SK-N-SH treated with all-trans-retinoic acid at 6 μM for 48 hours (cell line): Measurements from ENCODE around the gene HS6ST3.

Source experiments
- ATAC-seq: fragments of 200-7000 bp; cut with Tn5 transposase; 3 replicates; pipeline ENCODE4 v1.9.1; 2020; ENCODE audit warnings: mild to moderate bottlenecking, moderate library complexity
- ARNTL ChIP-seq: fragments of 450-650 bp; formaldehyde crosslinking; IDR thresholded peaks from 2 replicates; pipeline ENCODE4 v1.5.0; 2020; ENCODE audit warnings: low read depth, mild to moderate bottlenecking, moderate library complexity, borderline replicate concordance
- BACH2 ChIP-seq: fragments of 250-450 bp; sonication (Bioruptor Pico); IDR thresholded peaks from 2 replicates; pipeline ENCODE4 v1.9.0; 2021; ENCODE audit warnings: mild to moderate bottlenecking, borderline replicate concordance
- CREB5 ChIP-seq: fragments of 250-450 bp; sonication (Bioruptor Pico); IDR thresholded peaks from 2 replicates; pipeline ENCODE4 v1.5.1; 2020; ENCODE audit warnings: low read depth, mild to moderate bottlenecking, moderate library complexity
- CSDC2 ChIP-seq: fragments of 250-450 bp; sonication (Bioruptor Pico); IDR thresholded peaks from 2 replicates; pipeline ENCODE4 v1.5.0; 2020; ENCODE audit warnings: mild to moderate bottlenecking, moderate library complexity
- ESRRG ChIP-seq: fragments of 250-450 bp; sonication (Bioruptor Pico); IDR thresholded peaks from 2 replicates; pipeline ENCODE4 v1.6.1; 2021; ENCODE audit warnings: mild to moderate bottlenecking
- GLIS3 ChIP-seq: fragments of 250-450 bp; sonication (Bioruptor Pico); IDR thresholded peaks from 2 replicates; pipeline ENCODE4 v1.5.0; 2020; ENCODE audit warnings: mild to moderate bottlenecking, moderate library complexity
- ISL1 ChIP-seq: fragments of 250-450 bp; sonication (Bioruptor Pico); IDR thresholded peaks from 2 replicates; pipeline ENCODE4 v2.1.2; 2022; ENCODE audit warnings: mild to moderate bottlenecking, moderate library complexity
- OSR1 ChIP-seq: fragments of 250-450 bp; sonication (Bioruptor Pico); IDR thresholded peaks from 2 replicates; pipeline ENCODE4 v1.8.0; 2022; ENCODE audit warnings: moderate library complexity, mild to moderate bottlenecking, inconsistent platforms
- PATZ1 ChIP-seq: fragments of 250-450 bp; sonication (Bioruptor Pico); IDR thresholded peaks from 2 replicates; pipeline ENCODE4 v1.8.0; 2020; ENCODE audit warnings: mild to moderate bottlenecking, moderate library complexity, borderline replicate concordance
- POU6F1 ChIP-seq: fragments of 250-450 bp; sonication (Bioruptor Pico); IDR thresholded peaks from 2 replicates; pipeline ENCODE4 v1.8.0; 2021; ENCODE audit warnings: low read depth, mild to moderate bottlenecking, moderate library complexity, borderline replicate concordance
- PPARA ChIP-seq: fragments of 250-450 bp; sonication (Bioruptor Pico); IDR thresholded peaks from 2 replicates; pipeline ENCODE4 v1.5.0; 2020; ENCODE audit warnings: mild to moderate bottlenecking, borderline replicate concordance
- RARB ChIP-seq: fragments of 250-450 bp; sonication (Bioruptor Pico); IDR thresholded peaks from 2 replicates; pipeline ENCODE4 v1.8.0; 2021; ENCODE audit warnings: mild to moderate bottlenecking, moderate library complexity
- SNAI2 ChIP-seq: fragments of 250-450 bp; sonication (Bioruptor Pico); IDR thresholded peaks from 2 replicates; pipeline ENCODE4 v1.5.0; 2020; ENCODE audit warnings: mild to moderate bottlenecking, moderate library complexity
- TCF4 ChIP-seq: fragments of 250-450 bp; sonication (Bioruptor Pico); IDR thresholded peaks from 2 replicates; pipeline ENCODE4 v1.8.0; 2021; ENCODE audit warnings: mild to moderate bottlenecking, moderate library complexity, borderline replicate concordance
- TOX ChIP-seq: fragments of 250-450 bp; sonication (Bioruptor Pico); IDR thresholded peaks from 2 replicates; pipeline ENCODE4 v1.8.0; 2021; ENCODE audit warnings: mild to moderate bottlenecking, moderate library complexity, borderline replicate concordance
- TSHZ2 ChIP-seq: fragments of 250-450 bp; sonication (Bioruptor Pico); IDR thresholded peaks from 2 replicates; pipeline ENCODE4 v1.5.0; 2020; ENCODE audit warnings: mild to moderate bottlenecking, moderate library complexity
- ZC3H10 ChIP-seq: fragments of 250-450 bp; sonication (Bioruptor Pico); IDR thresholded peaks from 2 replicates; pipeline ENCODE4 v1.5.1; 2021; ENCODE audit warnings: mild to moderate bottlenecking, moderate library complexity
- ZFP3 ChIP-seq: fragments of 250-450 bp; sonication (Bioruptor Pico); IDR thresholded peaks from 2 replicates; pipeline ENCODE4 v1.5.0; 2020; ENCODE audit warnings: mild to moderate bottlenecking, moderate library complexity
- ZFP30 ChIP-seq: fragments of 450-650 bp; formaldehyde crosslinking; IDR thresholded peaks from 2 replicates; pipeline ENCODE4 v1.5.0; 2022; ENCODE audit warnings: mild to moderate bottlenecking, moderate library complexity
- ZNF70 ChIP-seq: fragments of 450-650 bp; formaldehyde crosslinking; IDR thresholded peaks from 2 replicates; pipeline ENCODE4 v1.5.0; 2020; ENCODE audit warnings: mild to moderate bottlenecking, moderate library complexity
- ZNF8 ChIP-seq: fragments of 450-650 bp; formaldehyde crosslinking; IDR thresholded peaks from 2 replicates; pipeline ENCODE4 v1.5.0; 2020; ENCODE audit warnings: mild to moderate bottlenecking, moderate library complexity

HS6ST3 gene

GRCh38 chr13:96500953-96501352, 411.0 kb downstream of the HS6ST3 start (continued):
- TF ChIP-seq TSHZ2 (CRISPR knock-in tag) (no peak), GLIS3 (CRISPR knock-in tag) (no peak)

- no peak for ATAC-seq
- TF ChIP-seq ISL1 (CRISPR knock-in tag) (no peak), ZNF8 (CRISPR knock-in tag) (no peak), ESRRG (CRISPR knock-in tag) (no peak), BACH2 (no peak), ARNTL (CRISPR knock-in tag) (no peak), PPARA (CRISPR knock-in tag) (no peak), CREB5 (no peak), CSDC2 (CRISPR knock-in tag) (no peak), ZC3H10 (CRISPR knock-in tag) (no peak), ZNF70 (CRISPR knock-in tag) (no peak), TSHZ2 (CRISPR knock-in tag) (no peak), ZFP3 (no peak), RARB (CRISPR knock-in tag) (no peak), PATZ1 (CRISPR knock-in tag) (no peak), OSR1 (CRISPR knock-in tag) (no peak), TOX (CRISPR knock-in tag) (no peak), POU6F1 (CRISPR knock-in tag) (no peak), SNAI2 (CRISPR knock-in tag) (no peak), TCF4 (CRISPR knock-in tag) (no peak), ZFP30 (CRISPR knock-in tag) (no peak)
- TF ChIP-seq, all 23 proteins: peak for 0
Observed at GRCh38 chr13:96503481-96503880, 413.6 kb downstream of the HS6ST3 start.

GRCh38 chr13:96511587-96511986, 421.7 kb downstream of the HS6ST3 start:
- TF ChIP-seq CSDC2 (CRISPR knock-in tag) (no peak), TCF4 (CRISPR knock-in tag) (no peak)
- no peak for ATAC-seq
